RWPE1 (cell line): ENCODE results near the gene GDAP1L1.

Source experiments
- CTCF ChIA-PET: fragments of 350-600 bp; sonication (Branson Sonifier 250); formaldehyde crosslinking; extraction: SDS; loops from one replicate; lab custom pipeline; 2021; lab: Yijun Ruan, JAX
- POLR2A ChIA-PET: fragments of 400-600 bp; formaldehyde crosslinking; extraction: SDS; loops from one replicate; lab custom pipeline; 2020; ENCODE audit warnings: antibody characterized with exemption; ENCODE audit not compliant: low non-redundant PET; lab: Yijun Ruan, JAX
- DNase-seq: peaks from one replicate; pipeline ENCODE4 v3.0.0; 2012; ENCODE audit warnings: low spot score
- H3K27ac ChIP-seq: fragments of 450-650 bp; 2 replicates; pipeline ENCODE4 v1.5.1; 2017
- CTCF ChIP-seq: fragments of 450-650 bp; conservative IDR thresholded peaks from 2 replicates; pipeline ENCODE4 v1.5.1; 2017; ENCODE audit warnings: low read depth, mild to moderate bottlenecking

GDAP1L1 gene

GRCh38 chr20:44301285-44301684 lies 54.2 kb downstream of the GDAP1L1 start:
- no peak overlapping the region for H3K27ac ChIP-seq
- CTCF ChIA-PET = no interaction called here

GRCh38 chr20:44302026-44302669 lies 55.0 kb downstream of the GDAP1L1 start:
- CTCF ChIA-PET = interaction anchor here (0.8 kb wide), 1 partner anchor 10 kb away, joined by 3 read pairs; no protein-coding TSS in a partner anchor
- no peak overlapping the region for H3K27ac ChIP-seq
- POLR2A ChIA-PET = no interaction called here
- no peak for DNase-seq
- no peak for TF ChIP-seq CTCF

More at GRCh38 chr20:44301285-44301684, 54.2 kb downstream of the GDAP1L1 start:
- DNase-seq = no peak
- TF ChIP-seq CTCF = no peak
- POLR2A ChIA-PET = no interaction called here

GRCh38 chr20:44302736-44303135 lies 55.6 kb downstream of the GDAP1L1 start:
- no peak for DNase-seq
- no peak for TF ChIP-seq CTCF
- CTCF ChIA-PET = interaction anchor here (0.8 kb wide), 1 partner anchor 9 kb away, joined by 3 read pairs; no protein-coding TSS in a partner anchor
- no peak overlapping the region for H3K27ac ChIP-seq
- POLR2A ChIA-PET = no interaction called here

GRCh38 chr20:44304383-44304782 lies 57.3 kb downstream of the GDAP1L1 start:
- DNase-seq = no peak
- CTCF ChIA-PET = interaction anchor here (0.7 to 1.1 kb wide), 2 partner anchors 22 to 86 kb away, joined by 3 to 4 read pairs; no protein-coding TSS in a partner anchor
- POLR2A ChIA-PET = no interaction called here
- TF ChIP-seq CTCF = no peak
- H3K27ac ChIP-seq = no peak overlapping the region

GRCh38 chr20:44306927-44307326 lies 59.8 kb downstream of the GDAP1L1 start:
- peak overlapping the region; percentile 2; the same call in 1 of the 2 replicates for H3K27ac ChIP-seq
- no peak for DNase-seq
- TF ChIP-seq CTCF = no peak
- CTCF ChIA-PET = interaction anchor here (0.7 kb wide), 1 partner anchor 339 kb away, joined by 4 read pairs; no protein-coding TSS in a partner anchor
- POLR2A ChIA-PET = no interaction called here

GRCh38 chr20:44309763-44310663 lies 62.9 kb downstream of the GDAP1L1 start:
- H3K27ac ChIP-seq = peak overlapping the region; percentile 67
- POLR2A ChIA-PET = interaction anchor here (0.8 to 1.6 kb wide), 5 partner anchors 93 to 159 kb away, joined by 3 to 7 read pairs (median 4); no protein-coding TSS in a partner anchor
- CTCF ChIA-PET = interaction anchor here (0.5 to 4.4 kb wide), 14 partner anchors 10 to 300 kb away, joined by 3 to 145 read pairs (median 4); no protein-coding TSS in a partner anchor
- no peak for TF ChIP-seq CTCF
- no peak for DNase-seq
